Smooth muscle cell (in vitro differentiated cells): ENCODE measurements around the gene KRT3. TPM values are rescaled to one million over a fixed set of nuclear protein-coding genes. Genes with fewer than 3 reads are reported as not detected.

Experiments
- DNase-seq: peaks from one replicate; lab custom pipeline; 2025; ENCODE audit not compliant: unreplicated experiment; lab: John Stamatoyannopoulos, UW
- H2AFZ ChIP-seq: fragments of 200-600 bp; sonication (generic); 2 replicates; pipeline ENCODE4 v1.6.0; 2016; ENCODE audit warnings: antibody characterized with exemption, low read depth, mild to moderate bottlenecking
- H3F3A ChIP-seq: fragments of 200-600 bp; sonication (generic); 2 replicates; pipeline ENCODE4 v1.6.0; 2017; ENCODE audit warnings: antibody characterized with exemption, low read depth
- H3K27ac ChIP-seq: fragments of 200-600 bp; sonication (generic); 2 replicates; pipeline ENCODE4 v1.5.1; 2016; ENCODE audit warnings: low read depth, mild to moderate bottlenecking
- H3K27me3 ChIP-seq: fragments of 200-600 bp; sonication (generic); 2 replicates; pipeline ENCODE4 v1.6.1; 2016; ENCODE audit warnings: low read depth, mild to moderate bottlenecking
- H3K36me3 ChIP-seq: fragments of 200-600 bp; sonication (generic); 2 replicates; pipeline ENCODE4 v1.5.1; 2016; ENCODE audit warnings: low read depth
- H3K4me1 ChIP-seq: fragments of 200-600 bp; sonication (generic); 2 replicates; pipeline ENCODE4 v1.5.1; 2016; ENCODE audit warnings: low read depth
- H3K4me2 ChIP-seq: fragments of 200-600 bp; sonication (generic); 2 replicates; pipeline ENCODE4 v1.6.0; 2016; ENCODE audit warnings: mild to moderate bottlenecking
- H3K4me3 ChIP-seq: fragments of 200-600 bp; sonication (generic); 2 replicates; pipeline ENCODE4 v1.5.1; 2016; ENCODE audit warnings: mild to moderate bottlenecking
- H3K79me2 ChIP-seq: fragments of 200-600 bp; sonication (generic); 2 replicates; pipeline ENCODE4 v1.6.0; 2016; ENCODE audit warnings: low read depth, mild to moderate bottlenecking
- H3K9ac ChIP-seq: fragments of 200-600 bp; sonication (generic); 2 replicates; pipeline ENCODE4 v1.6.0; 2016; ENCODE audit warnings: low read depth
- H3K9me3 ChIP-seq: fragments of 200-600 bp; sonication (generic); replicated peaks from 2 replicates; pipeline ENCODE4 v1.5.1; 2016; ENCODE audit warnings: low read depth
- H4K20me1 ChIP-seq: fragments of 200-600 bp; sonication (generic); 2 replicates; pipeline ENCODE4 v1.6.0; 2016; ENCODE audit warnings: low read depth
- WGBS: methylation state at CpG from one replicate; pipeline ENCODE4 v1.1.7; 2016; ENCODE audit warnings: low lambda C conversion rate; 5-methylcytosine and 5-hydroxymethylcytosine counted together
- polyA plus RNA-seq: library from polyadenylated mRNA; unstranded; fragments of >200 nt; fragmentation: Nextera tagmentation; extraction: Ambion mirVana; gene quantifications from 2 replicates; pipeline ENCODE4 v1.2.1, GENCODE V29; 2016
- total RNA-seq: library from RNA; depleted of rRNA; stranded (reverse); fragments of >200 nt; gene quantifications from 2 replicates; pipeline ENCODE4 v1.2.3, GENCODE V29; 2014
- TF ChIP-seq, protein P1 (sequence below): fragments of 200-600 bp; sonication (generic); IDR thresholded peaks from 2 replicates; pipeline ENCODE4 v1.5.1; 2017; ENCODE audit warnings: borderline replicate concordance, mild to moderate bottlenecking, antibody characterized with exemption; ENCODE audit not compliant: insufficient read depth, poor library complexity, severe bottlenecking

Gene KRT3
- total and polyA plus RNA-seq, 2 experiments from 2014 or later = not detected

DNA sequence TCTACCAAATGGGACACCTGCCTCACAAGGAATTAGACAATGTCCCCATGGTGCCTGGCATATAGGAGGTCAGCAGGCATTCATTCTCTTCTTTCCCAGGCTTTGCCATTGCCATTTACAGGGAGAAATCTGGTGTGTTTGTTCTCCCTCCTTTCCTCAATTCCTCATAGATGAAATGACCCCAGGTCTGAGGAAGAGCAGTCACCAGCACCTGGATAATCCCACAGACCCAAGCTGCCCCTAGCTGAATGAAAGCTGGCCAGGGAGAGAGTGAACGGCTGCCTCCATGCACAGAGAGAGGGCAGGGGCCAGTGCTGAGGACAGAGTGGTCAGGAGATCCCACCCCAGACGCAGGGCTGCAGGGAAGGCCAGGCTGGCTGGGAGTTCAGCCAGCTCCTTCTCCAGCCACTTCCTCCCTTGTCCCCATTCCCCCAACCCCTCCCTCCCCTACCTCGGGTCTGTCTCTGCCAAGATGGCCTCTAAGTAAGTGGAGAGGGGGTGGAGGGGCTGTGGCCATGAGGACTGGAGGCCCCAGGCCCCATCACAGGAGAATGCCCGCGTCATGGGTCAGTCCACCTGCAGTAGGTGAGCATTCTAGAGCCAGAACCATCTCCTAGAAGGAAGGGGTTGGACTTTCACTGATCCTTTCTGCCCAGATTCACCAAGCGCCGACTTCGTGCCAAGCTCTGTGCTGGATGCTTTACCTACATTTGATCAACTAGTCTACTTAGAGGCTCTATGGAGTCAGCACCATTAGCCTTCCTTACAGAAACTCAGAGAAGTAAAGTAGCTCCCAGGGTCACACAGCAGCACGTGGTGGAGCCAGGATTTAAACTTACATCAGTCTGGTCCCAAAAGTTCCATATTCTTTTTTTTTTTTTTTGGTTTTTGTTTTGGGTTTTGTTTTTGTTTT is 20.0 kb upstream of the KRT3 start:
- Histone ChIP-seq H3K4me2 (no peak overlapping the region), H3K9me3 (no peaks in the 10 kb centered on the region), H3K79me2 (no peaks in the 10 kb centered on the region), H3K36me3 (no peaks in the 10 kb centered on the region), H3K27me3 (peaks cover 12% of the 10 kb centered on the region), H3K4me3 (no peak overlapping the region), H3F3A (no peaks in the 10 kb centered on the region), H3K4me1 (peaks cover 24% of the 10 kb centered on the region), H3K27ac (no peak overlapping the region), H3K9ac (no peak overlapping the region), H4K20me1 (no peaks in the 10 kb centered on the region), H2AFZ (no peak overlapping the region)
- 76% methylated on average over 9 of the region's 9 CpGs for WGBS
- DNase-seq = no peak
- TF ChIP-seq, protein P1, sequence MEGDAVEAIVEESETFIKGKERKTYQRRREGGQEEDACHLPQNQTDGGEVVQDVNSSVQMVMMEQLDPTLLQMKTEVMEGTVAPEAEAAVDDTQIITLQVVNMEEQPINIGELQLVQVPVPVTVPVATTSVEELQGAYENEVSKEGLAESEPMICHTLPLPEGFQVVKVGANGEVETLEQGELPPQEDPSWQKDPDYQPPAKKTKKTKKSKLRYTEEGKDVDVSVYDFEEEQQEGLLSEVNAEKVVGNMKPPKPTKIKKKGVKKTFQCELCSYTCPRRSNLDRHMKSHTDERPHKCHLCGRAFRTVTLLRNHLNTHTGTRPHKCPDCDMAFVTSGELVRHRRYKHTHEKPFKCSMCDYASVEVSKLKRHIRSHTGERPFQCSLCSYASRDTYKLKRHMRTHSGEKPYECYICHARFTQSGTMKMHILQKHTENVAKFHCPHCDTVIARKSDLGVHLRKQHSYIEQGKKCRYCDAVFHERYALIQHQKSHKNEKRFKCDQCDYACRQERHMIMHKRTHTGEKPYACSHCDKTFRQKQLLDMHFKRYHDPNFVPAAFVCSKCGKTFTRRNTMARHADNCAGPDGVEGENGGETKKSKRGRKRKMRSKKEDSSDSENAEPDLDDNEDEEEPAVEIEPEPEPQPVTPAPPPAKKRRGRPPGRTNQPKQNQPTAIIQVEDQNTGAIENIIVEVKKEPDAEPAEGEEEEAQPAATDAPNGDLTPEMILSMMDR = no peak

DNA sequence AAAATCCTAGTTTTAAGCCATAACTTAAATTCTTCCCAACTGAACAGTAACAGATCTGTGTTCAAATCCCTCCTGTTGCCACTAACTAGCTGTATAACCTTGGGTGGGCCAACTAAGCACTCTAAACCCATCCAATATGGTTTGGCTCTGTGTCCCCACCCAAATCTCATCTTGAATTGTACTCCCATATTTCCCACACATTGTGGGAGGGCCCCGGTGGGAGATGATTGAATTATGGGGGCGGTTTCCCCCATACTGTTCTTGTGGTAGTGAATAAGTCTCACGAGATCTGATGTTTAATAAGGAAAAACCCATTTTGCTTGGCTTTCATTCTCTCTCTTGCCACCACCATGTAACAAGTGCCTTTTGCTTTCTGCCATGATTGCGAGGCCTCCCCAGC is 19.2 kb upstream of the KRT3 start:
- Histone ChIP-seq H3K27ac (no peak overlapping the region), H3K4me3 (no peak overlapping the region), H3K36me3 (no peaks in the 10 kb centered on the region), H2AFZ (no peak overlapping the region), H3K9me3 (no peaks in the 10 kb centered on the region), H3K27me3 (peaks cover 17% of the 10 kb centered on the region), H4K20me1 (no peaks in the 10 kb centered on the region), H3F3A (no peaks in the 10 kb centered on the region), H3K4me1 (peaks cover 23% of the 10 kb centered on the region), H3K4me2 (no peak overlapping the region), H3K9ac (no peak overlapping the region), H3K79me2 (no peaks in the 10 kb centered on the region)
- TF ChIP-seq, protein P1 = no peak
- no peak for DNase-seq
- 97% methylated on average over 4 of the region's 4 CpGs for WGBS

DNA sequence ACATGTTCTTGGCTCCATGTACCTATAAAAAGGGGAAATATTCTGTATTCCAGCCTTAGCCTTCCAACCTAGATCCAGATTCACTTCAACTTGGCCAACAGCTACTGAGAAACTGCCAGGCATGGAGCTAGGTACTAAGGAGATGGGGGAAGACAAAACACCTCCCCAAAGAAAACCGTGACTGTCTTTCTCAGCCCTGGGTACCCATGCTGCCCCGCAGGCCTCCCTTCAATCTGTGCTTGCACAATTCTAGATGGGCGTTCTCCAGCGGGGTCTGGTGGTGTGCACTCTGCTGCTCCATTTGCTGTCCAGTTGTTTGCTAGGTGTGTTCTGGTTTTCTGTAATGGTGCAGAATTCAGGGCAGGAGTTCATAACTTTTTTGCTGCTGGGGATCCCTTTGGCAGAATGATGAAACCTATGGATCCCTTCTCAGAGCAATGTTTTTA is 18.8 kb upstream of the KRT3 start:
- no peak for DNase-seq
- Histone ChIP-seq H3K27ac (no peak overlapping the region), H3K36me3 (no peaks in the 10 kb centered on the region), H3K4me3 (no peak overlapping the region), H3K4me1 (peaks cover 18% of the 10 kb centered on the region), H3K79me2 (no peaks in the 10 kb centered on the region), H2AFZ (no peak overlapping the region), H4K20me1 (no peaks in the 10 kb centered on the region), H3K9me3 (no peaks in the 10 kb centered on the region), H3K9ac (no peak overlapping the region), H3K27me3 (peaks cover 17% of the 10 kb centered on the region), H3K4me2 (no peak overlapping the region), H3F3A (no peaks in the 10 kb centered on the region)
- WGBS = 72% methylated on average over 4 of the region's 4 CpGs
- TF ChIP-seq, protein P1 = no peak
